ENCODE results near the gene CCNYL1. TPM values are rescaled to one million over a fixed set of nuclear protein-coding genes. Genes with fewer than 3 reads are reported as not detected.

Gene CCNYL1
- polyA plus RNA-seq, 1 donor from 2014 or later = 14.7 TPM

DNA sequence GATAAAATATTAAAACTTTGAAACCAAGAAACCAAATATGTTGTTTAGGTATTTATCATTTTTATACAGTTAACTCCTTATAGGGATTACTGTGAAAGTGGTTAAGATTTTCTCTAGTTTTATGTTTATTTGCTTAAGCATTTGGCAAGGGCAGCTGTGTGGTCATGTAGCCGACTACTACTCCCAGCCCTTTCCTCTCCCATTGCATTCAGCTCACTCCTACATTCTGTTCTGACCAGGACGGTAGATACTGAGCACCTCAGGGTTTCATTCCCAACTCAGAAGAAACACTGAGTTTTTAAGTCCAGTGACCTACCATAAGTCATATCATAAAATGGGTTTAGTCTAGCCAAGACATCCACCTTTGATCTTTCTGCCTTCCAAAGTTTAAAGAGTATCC is 38.4 kb downstream of the CCNYL1 start:
- TF ChIP-seq EZH2 (IDR thresholded peaks at IDR 0.05; ENCODE audit: borderline replicate concordance, insufficient read depth, low read length, poor library complexity, severe bottlenecking) = no peak
- no peak for TF ChIP-seq SMC3 (conservative IDR thresholded peaks at IDR 0.05; ENCODE audit: poor library complexity)
- TF ChIP-seq REST (IDR thresholded peaks at IDR 0.05; ENCODE audit: borderline replicate concordance) = no peak
- no peak for TF ChIP-seq RAD21 (conservative IDR thresholded peaks at IDR 0.05)
- TF ChIP-seq, protein P1, sequence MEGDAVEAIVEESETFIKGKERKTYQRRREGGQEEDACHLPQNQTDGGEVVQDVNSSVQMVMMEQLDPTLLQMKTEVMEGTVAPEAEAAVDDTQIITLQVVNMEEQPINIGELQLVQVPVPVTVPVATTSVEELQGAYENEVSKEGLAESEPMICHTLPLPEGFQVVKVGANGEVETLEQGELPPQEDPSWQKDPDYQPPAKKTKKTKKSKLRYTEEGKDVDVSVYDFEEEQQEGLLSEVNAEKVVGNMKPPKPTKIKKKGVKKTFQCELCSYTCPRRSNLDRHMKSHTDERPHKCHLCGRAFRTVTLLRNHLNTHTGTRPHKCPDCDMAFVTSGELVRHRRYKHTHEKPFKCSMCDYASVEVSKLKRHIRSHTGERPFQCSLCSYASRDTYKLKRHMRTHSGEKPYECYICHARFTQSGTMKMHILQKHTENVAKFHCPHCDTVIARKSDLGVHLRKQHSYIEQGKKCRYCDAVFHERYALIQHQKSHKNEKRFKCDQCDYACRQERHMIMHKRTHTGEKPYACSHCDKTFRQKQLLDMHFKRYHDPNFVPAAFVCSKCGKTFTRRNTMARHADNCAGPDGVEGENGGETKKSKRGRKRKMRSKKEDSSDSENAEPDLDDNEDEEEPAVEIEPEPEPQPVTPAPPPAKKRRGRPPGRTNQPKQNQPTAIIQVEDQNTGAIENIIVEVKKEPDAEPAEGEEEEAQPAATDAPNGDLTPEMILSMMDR (IDR thresholded peaks at IDR 0.05; ENCODE audit: poor library complexity, severe bottlenecking) = no peak
- no peak for TF ChIP-seq POLR2AphosphoS5 (IDR thresholded peaks at IDR 0.05)
- TF ChIP-seq MXI1 (conservative IDR thresholded peaks at IDR 0.05; ENCODE audit: poor library complexity, severe bottlenecking) = no peak
- no peak for TF ChIP-seq TAF1 (IDR thresholded peaks at IDR 0.05; ENCODE audit: low read depth)
- TF ChIP-seq EP300 (conservative IDR thresholded peaks at IDR 0.05; ENCODE audit: poor library complexity, severe bottlenecking) = no peak
- no peak overlapping the region for H3K4me3 ChIP-seq (ENCODE audit: low read length)
- no peak overlapping the region for H3K9ac ChIP-seq (ENCODE audit: low read length)
- H3K36me3 ChIP-seq (ENCODE audit: insufficient read depth, low read length) = no peaks in the 10 kb centered on the region
- H3K9me3 ChIP-seq (ENCODE audit: low read length) = no peaks in the 10 kb centered on the region
- H4K20me1 ChIP-seq (ENCODE audit: insufficient read depth) = no peaks in the 10 kb centered on the region
- peak overlapping the region; percentile 42 for H3K27ac ChIP-seq (ENCODE audit: low read length)
- H3F3A ChIP-seq (ENCODE audit: insufficient read depth, low read length, poor library complexity, severe bottlenecking) = peaks cover 3% of the 10 kb centered on the region
- H3K27me3 ChIP-seq (ENCODE audit: insufficient read depth, low read depth, low read length) = no peaks in the 10 kb centered on the region
- H3K9me2 ChIP-seq (ENCODE audit: insufficient read depth, low read length) = no peaks in the 10 kb centered on the region
- no peak overlapping the region for H2AFZ ChIP-seq (ENCODE audit: low read depth, low read length)
- H3K4me2 ChIP-seq (ENCODE audit: low read length) = no peak overlapping the region
- no peaks in the 10 kb centered on the region for H3K79me2 ChIP-seq (replicated peaks; ENCODE audit: insufficient read depth, low read length)

GRCh38 chr2:207750345-207750744 is 38.9 kb downstream of the CCNYL1 start:
- H3F3A ChIP-seq (ENCODE audit: insufficient read depth, low read length, poor library complexity, severe bottlenecking) = peaks cover 3% of the 10 kb centered on the region
- H3K4me3 ChIP-seq (ENCODE audit: low read length) = no peak overlapping the region
- H3K27ac ChIP-seq (ENCODE audit: low read length) = peak overlapping the region; percentile 56
- H2AFZ ChIP-seq (ENCODE audit: low read depth, low read length) = no peak overlapping the region
- TF ChIP-seq MXI1 (conservative IDR thresholded peaks at IDR 0.05; ENCODE audit: poor library complexity, severe bottlenecking) (no peak), POLR2AphosphoS5 (IDR thresholded peaks at IDR 0.05) (peak; percentile 59)
- no peaks in the 10 kb centered on the region for H3K27me3 ChIP-seq (ENCODE audit: insufficient read depth, low read depth, low read length)
- H3K9ac ChIP-seq (ENCODE audit: low read length) = no peak overlapping the region
- no peaks in the 10 kb centered on the region for H3K79me2 ChIP-seq (replicated peaks; ENCODE audit: insufficient read depth, low read length)
- no peaks in the 10 kb centered on the region for H3K36me3 ChIP-seq (ENCODE audit: insufficient read depth, low read length)
- no peaks in the 10 kb centered on the region for H4K20me1 ChIP-seq (ENCODE audit: insufficient read depth)
- no peaks in the 10 kb centered on the region for H3K9me3 ChIP-seq (ENCODE audit: low read length)
- H3K9me2 ChIP-seq (ENCODE audit: insufficient read depth, low read length) = no peaks in the 10 kb centered on the region
- no peak overlapping the region for H3K4me2 ChIP-seq (ENCODE audit: low read length)

GRCh38 chr2:207750876-207751275 is 39.4 kb downstream of the CCNYL1 start:
- Histone ChIP-seq H4K20me1 (ENCODE audit: insufficient read depth) (no peaks in the 10 kb centered on the region), H2AFZ (ENCODE audit: low read depth, low read length) (no peak overlapping the region), H3K27ac (ENCODE audit: low read length) (peak overlapping the region; percentile 56), H3K79me2 (replicated peaks; ENCODE audit: insufficient read depth, low read length) (no peaks in the 10 kb centered on the region), H3K4me2 (ENCODE audit: low read length) (no peak overlapping the region), H3K9me3 (ENCODE audit: low read length) (no peaks in the 10 kb centered on the region), H3F3A (ENCODE audit: insufficient read depth, low read length, poor library complexity, severe bottlenecking) (peaks cover 3% of the 10 kb centered on the region), H3K4me3 (ENCODE audit: low read length) (no peak overlapping the region), H3K36me3 (ENCODE audit: insufficient read depth, low read length) (no peaks in the 10 kb centered on the region), H3K27me3 (ENCODE audit: insufficient read depth, low read depth, low read length) (no peaks in the 10 kb centered on the region), H3K9me2 (ENCODE audit: insufficient read depth, low read length) (no peaks in the 10 kb centered on the region), H3K9ac (ENCODE audit: low read length) (no peak overlapping the region)
- no peak for TF ChIP-seq REST (IDR thresholded peaks at IDR 0.05; ENCODE audit: borderline replicate concordance)
- TF ChIP-seq, protein P1 (IDR thresholded peaks at IDR 0.05; ENCODE audit: poor library complexity, severe bottlenecking) = no peak
- no peak for TF ChIP-seq RAD21 (conservative IDR thresholded peaks at IDR 0.05)

Measured in neural cell (in vitro differentiated cells).